Prostate gland (tissue), 2 donors: ENCODE results near the gene ZNF12.
"Not testable (repeated sequence)": the region's sequence is repeated elsewhere in the genome, so short reads cannot be mapped to it uniquely, and the experiment has no call there.

Experiments used
- POLR2A ChIP-seq: fragments of 450-650 bp; IDR thresholded peaks from one replicate; pipeline ENCODE4 v1.6.1; 2016; ENCODE audit warnings: antibody characterized with exemption, mild to moderate bottlenecking
- POLR2AphosphoS5 ChIP-seq: sonication (generic); formaldehyde crosslinking; IDR thresholded peaks from one replicate; pipeline ENCODE4 v1.6.1; 2017; ENCODE audit warnings: antibody characterized with exemption
- TF ChIP-seq, protein P1 (sequence below), 4 experiments: fragments of 200-600 bp in 2 of 4; fragments of 450-650 bp in 2 of 4; sonication (generic) in 2 of 4; IDR thresholded peaks; 1 replicate in 3 of 4; 2 replicates in 1 of 4; pipeline ENCODE4 v1.5.1; 2016 to 2019; ENCODE audit warnings: antibody characterized with exemption in 4 of 4, mild to moderate bottlenecking in 2 of 4, moderate library complexity in 2 of 4

DNA sequence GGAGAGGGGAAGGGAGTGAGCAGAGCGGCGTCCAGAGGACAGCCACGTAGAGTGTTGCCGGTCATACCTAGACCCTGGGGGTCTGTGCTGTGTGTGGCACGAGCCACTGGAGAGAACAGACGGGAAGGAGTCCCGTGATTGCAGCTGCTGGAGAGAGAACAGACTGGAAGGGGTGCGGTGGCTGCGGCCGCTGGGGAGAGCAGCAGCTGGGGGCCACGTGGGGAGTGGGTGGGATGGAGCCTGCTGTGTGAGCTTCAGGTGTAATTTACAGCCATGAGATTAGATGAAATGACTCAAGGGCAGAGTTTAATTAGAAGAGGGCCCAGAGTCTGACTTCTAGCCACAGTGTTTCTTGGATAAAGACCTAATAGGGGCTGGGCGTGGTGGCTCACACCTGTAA lies 42.6 kb upstream of the ZNF12 start:
- TF ChIP-seq, protein P1, sequence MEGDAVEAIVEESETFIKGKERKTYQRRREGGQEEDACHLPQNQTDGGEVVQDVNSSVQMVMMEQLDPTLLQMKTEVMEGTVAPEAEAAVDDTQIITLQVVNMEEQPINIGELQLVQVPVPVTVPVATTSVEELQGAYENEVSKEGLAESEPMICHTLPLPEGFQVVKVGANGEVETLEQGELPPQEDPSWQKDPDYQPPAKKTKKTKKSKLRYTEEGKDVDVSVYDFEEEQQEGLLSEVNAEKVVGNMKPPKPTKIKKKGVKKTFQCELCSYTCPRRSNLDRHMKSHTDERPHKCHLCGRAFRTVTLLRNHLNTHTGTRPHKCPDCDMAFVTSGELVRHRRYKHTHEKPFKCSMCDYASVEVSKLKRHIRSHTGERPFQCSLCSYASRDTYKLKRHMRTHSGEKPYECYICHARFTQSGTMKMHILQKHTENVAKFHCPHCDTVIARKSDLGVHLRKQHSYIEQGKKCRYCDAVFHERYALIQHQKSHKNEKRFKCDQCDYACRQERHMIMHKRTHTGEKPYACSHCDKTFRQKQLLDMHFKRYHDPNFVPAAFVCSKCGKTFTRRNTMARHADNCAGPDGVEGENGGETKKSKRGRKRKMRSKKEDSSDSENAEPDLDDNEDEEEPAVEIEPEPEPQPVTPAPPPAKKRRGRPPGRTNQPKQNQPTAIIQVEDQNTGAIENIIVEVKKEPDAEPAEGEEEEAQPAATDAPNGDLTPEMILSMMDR (IDR thresholded peaks at IDR 0.05): not testable (repeated sequence)
- TF ChIP-seq POLR2A, POLR2AphosphoS5: not testable (repeated sequence)
